Ramos (cell line): ENCODE data around the gene ATRIP.

Experiments
- in situ Hi-C: fragments of 300-500 bp; cut with MboI; formaldehyde crosslinking; loops from one replicate; pipeline ENCODE4 v1.14.3; 2022; ENCODE audit warnings: low sequenced_read_pairs; ENCODE audit not compliant: unreplicated experiment

ATRIP gene

DNA sequence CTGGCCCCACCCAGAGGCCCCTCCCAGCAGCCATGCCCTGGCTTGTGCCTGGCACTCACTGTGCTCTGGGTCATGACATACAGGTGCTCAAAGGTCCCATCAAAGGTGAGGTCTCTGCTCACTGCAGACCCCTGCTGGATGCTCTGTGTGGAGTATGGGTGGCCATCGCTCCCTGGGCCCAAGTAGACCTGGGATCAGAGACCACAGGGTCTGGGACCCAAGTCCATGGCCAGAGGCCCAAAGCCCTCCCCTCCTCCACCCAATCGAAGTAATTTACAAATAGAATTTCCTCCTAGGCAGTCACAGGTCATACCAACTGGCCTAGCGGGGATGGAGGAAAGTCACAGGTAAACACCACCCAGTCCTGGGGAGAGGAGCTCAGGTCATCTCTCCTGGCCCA, 24.3 kb upstream of the ATRIP start:
- in situ Hi-C loops, result no loop called here

- in situ Hi-C loops, result no loop called here
Observed at GRCh38 chr3:48422681-48423080, 23.9 kb upstream of the ATRIP start.

GRCh38 chr3:48423241-48423882, 23.2 kb upstream of the ATRIP start:
- in situ Hi-C loops, result no loop called here

DNA sequence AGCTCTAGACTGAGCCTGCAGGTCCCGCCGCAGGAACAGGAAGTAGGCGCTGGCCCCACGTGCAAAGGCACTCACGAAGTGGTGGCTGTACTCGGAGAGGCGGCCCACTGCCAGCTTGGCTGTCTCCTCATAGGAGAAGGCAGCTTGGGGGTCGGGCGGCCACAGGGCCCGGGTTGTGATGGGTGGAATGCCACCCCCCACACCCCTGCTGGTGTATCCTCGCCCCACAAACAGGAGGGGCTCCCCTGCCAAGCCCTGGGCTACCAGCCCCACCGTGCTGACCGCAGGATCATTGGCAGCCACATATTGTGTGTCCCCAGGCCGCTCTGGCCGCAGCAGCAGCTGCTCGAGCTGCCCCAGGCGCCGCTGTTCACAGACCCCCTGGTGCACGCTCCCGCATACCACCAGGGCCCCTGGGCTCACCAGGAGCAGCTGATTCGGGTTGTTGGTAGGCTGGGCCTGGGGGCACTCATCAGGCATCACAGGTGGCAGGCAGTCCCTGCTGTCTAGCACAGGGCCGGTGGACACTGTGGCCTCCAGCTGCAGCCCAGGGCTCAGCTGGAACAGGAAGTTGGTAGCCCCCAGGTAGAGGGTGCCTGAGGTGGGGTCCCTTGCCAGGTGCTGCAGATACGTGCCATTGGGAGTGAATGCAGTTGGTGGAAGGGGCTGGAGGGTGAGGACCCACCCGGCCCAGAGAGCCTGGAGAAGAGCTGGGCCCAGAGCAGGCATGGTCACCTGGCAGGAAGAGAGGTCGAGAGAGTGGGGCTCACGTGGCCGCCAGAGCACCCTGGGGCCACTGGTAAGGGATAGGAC, 22.4 kb upstream of the ATRIP start:
- in situ Hi-C loops, result no loop called here

- in situ Hi-C loops, result no loop called here
Observed at GRCh38 chr3:48425281-48425812, 21.2 kb upstream of the ATRIP start.

DNA sequence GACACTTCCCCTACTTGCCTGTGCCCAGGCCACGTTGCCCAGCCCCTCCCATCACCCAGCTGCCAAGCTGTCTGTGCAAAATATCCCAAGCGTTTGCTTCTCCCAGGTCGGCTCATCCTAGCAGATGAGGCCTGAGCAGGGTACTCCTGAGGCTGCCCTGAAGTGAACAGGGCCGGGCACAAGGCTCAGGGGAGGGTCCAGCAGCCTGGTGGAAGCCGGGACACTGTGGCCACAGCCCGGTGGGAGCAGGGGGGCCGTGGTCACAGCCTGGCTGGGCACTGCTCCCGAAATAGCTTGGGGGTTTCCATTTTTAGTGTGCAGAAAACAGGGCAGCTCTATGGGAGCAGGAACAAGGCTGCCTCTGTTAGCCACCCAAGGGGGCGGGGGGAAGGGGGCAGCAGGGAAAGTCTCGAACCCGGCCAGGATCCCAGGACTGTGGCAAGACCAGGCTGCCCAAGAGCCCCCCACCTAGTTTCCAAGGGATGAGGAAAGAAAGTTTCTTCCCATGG, 20.1 kb upstream of the ATRIP start:
- in situ Hi-C loops, result no loop called here

GRCh38 chr3:48426944-48427629, 19.4 kb upstream of the ATRIP start:
- in situ Hi-C loops, result no loop called here

DNA sequence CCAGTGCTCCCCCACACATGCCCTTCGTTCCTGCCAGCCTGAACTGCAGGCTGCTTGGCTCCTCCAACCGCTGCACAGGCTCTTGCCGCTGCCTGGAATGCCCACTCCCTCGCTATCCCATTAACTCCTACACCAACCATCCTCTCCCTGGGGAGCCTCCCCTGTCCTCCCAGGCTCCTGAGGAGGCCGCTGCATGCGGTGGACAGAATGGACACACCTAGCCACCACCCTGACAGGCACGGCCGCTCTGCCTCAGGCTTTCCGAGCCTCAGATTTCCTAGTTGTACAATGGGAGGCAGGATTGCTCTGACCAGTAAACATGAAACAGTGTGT, 18.9 kb upstream of the ATRIP start:
- in situ Hi-C loops, result no loop called here

GRCh38 chr3:48428088-48428571, 18.4 kb upstream of the ATRIP start:
- in situ Hi-C loops, result no loop called here

DNA sequence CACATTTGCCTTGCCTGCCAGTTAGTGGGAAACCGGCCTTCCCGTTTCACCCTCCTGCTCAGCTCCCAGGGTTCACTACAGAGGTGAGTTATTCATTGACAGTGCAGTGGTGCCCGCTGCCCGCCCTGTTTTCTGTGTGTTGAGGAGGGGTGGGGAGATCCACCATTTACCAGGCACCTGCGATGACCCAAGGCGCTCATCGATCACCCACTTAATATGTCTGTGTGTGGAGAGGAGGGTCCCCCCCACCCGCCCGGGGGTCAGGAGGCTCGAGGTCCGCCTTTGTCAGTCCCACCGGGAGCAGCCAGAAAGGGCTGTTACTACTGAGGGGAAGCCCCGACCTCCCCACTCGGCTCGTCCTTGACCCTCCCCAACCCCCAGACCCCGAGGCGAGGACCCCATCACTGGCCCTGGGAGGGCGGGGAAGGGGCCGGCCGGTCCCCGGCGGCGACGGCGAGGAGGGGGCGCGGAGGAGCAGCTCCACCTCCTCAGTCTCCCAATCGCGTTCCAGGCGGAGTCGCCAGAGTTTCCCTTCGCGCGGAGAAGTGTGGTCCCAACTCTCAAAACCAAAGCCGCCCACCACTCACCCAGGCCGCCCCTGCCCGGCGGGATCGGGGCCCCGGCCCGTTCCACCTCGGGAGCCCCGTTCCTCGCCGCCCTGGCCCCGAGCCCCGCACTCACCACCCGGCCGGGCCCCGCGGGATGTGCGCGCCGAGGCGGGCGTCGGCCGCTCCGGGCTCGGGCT, 17.8 kb upstream of the ATRIP start:
- in situ Hi-C loops, result no loop called here

DNA sequence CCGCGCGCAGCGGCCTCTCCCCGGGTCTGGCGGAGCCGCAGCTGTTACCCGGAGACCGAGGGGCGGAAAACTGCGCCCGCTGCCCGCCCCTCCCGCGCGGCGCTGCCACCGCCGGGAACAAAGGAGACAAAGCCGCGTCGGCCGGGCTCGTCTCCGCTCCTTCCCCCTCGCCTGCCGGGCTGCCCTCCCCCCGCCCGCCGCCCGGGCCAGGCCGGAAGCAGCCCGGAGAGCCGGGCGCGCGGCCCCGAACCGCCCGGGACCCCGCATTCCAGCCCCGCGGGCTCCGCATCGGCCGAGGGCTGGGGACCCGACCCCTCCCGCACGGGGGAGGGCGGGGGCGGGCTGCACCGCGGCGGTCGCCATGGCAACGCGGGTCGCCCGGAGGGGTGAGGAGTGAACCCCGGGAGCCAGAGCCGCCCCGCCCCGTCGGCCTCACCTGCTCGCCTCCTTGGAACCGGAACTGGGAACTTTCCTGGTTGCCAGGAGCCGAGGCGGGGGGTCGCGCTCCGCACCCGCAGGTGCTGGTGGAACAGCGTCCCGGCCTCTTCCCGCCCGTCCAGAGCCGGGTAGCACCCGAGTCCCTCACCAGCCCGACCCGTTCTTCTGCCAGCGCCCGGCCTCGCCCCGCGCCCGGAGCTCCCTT, 17.1 kb upstream of the ATRIP start:
- in situ Hi-C loops, result no loop called here

DNA sequence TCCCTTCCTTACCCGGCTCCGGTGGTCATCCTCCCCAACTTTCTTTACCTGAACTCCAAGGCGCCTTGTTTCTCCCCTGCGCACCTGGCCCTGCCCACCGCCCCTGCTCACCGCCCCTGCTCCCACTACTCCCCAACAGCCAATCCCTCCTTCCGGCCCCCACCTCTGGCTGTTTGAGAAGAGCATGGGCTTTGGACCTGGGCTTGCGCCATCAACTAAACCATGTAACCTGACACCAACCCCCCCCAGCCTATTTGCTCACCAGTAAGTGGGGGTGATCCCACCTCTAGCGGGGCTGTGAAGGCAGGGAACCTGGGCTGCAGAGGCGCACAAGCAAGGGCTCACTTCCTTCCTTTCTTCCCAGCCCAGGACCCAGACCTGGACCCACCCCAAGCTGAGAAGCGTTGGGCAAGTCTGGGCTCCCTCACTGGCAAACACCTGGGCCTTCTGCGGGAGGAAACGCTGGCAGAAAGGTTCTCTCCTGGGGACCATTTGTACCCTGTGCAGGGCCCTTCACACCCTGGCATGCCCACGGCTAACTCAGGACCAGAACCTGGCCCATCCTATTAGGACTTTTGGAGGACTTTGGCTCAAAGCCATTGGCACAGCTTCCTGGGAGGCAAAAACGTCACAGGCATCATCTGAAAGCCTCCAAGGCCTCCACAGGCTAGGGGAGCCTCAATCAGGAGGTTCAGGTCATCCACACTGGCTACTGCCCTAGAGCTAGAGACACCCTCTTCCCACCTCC, 16.4 kb upstream of the ATRIP start, which contains the start of gene PLXNB1:
Gene PLXNB1 (minus strand): TSS at position 127 of the 748 bp plus-strand sequence. CDS start 5,475 bp downstream, outside the sequence.
- in situ Hi-C loops, result loop anchor here (10.0 kb wide), 1 partner anchor 195 kb away; no protein-coding TSS in a partner anchor

DNA sequence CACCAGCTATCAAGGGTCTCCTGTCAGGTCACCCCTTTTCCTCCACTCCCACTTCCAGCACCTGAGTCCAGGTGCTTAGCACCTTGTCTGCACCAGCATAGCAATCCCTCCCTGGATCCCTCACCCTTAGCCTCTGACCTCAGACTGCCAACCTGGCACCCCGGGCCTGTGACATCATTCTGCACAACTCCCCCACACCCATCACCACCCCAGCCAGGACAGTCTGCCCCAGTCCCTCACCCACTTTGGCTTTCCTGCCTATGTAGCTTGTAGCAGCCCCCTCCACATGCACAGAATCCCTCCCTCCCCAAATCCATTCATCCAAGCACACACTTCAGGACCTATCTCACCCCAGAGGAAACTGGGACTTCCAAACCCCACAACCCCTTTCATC, 15.8 kb upstream of the ATRIP start:
- in situ Hi-C loops, result loop anchor here (10.0 kb wide), 1 partner anchor 196 kb away; no protein-coding TSS in a partner anchor

- in situ Hi-C loops, result loop anchor here (10.0 kb wide), 1 partner anchor 197 kb away; no protein-coding TSS in a partner anchor
Observed at GRCh38 chr3:48431224-48432029, 15.1 kb upstream of the ATRIP start.

- in situ Hi-C loops, result loop anchor here (10.0 kb wide), 1 partner anchor 198 kb away; no protein-coding TSS in a partner anchor
Observed at GRCh38 chr3:48432411-48433371, 13.8 kb upstream of the ATRIP start.

GRCh38 chr3:48433472-48434118, 12.9 kb upstream of the ATRIP start:
- in situ Hi-C loops, result loop anchor here (10.0 kb wide), 1 partner anchor 199 kb away; no protein-coding TSS in a partner anchor
